Measurements from ENCODE around the gene ALDH5A1.

ALDH5A1 gene

GRCh38 chr6:24534329-24534728, 39.6 kb downstream of the ALDH5A1 start:
- no peak for DNase-seq

- DNase-seq: no peak
Observed at GRCh38 chr6:24535210-24535609, 40.4 kb downstream of the ALDH5A1 start.

- no peak for DNase-seq
Observed at GRCh38 chr6:24536466-24536865, 41.7 kb downstream of the ALDH5A1 start.

GRCh38 chr6:24537082-24537699, 42.4 kb downstream of the ALDH5A1 start:
- DNase-seq: no peak

- DNase-seq: no peak
Observed at GRCh38 chr6:24537771-24538385, 43.1 kb downstream of the ALDH5A1 start.

- DNase-seq: no peak
Observed at GRCh38 chr6:24539416-24539815, 44.6 kb downstream of the ALDH5A1 start.

GRCh38 chr6:24540197-24540596, 45.4 kb downstream of the ALDH5A1 start:
- DNase-seq: no peak

- DNase-seq: no peak
Observed at GRCh38 chr6:24543683-24544082, 48.9 kb downstream of the ALDH5A1 start.

GRCh38 chr6:24545183-24545582, 50.4 kb downstream of the ALDH5A1 start:
- DNase-seq: no peak

GRCh38 chr6:24545691-24546090, 50.9 kb downstream of the ALDH5A1 start:
- no peak for DNase-seq

GRCh38 chr6:24546439-24546838, 51.7 kb downstream of the ALDH5A1 start:
- DNase-seq: no peak

GRCh38 chr6:24547243-24547642, 52.5 kb downstream of the ALDH5A1 start:
- peak; percentile 44 for DNase-seq

GRCh38 chr6:24549158-24549557, 54.4 kb downstream of the ALDH5A1 start:
- DNase-seq: no peak

- DNase-seq: no peak
Observed at GRCh38 chr6:24549674-24550353, 55.0 kb downstream of the ALDH5A1 start.

- no peak for DNase-seq
Observed at GRCh38 chr6:24551139-24551538, 56.4 kb downstream of the ALDH5A1 start.

- no peak for DNase-seq
Observed at GRCh38 chr6:24554474-24554873, 59.7 kb downstream of the ALDH5A1 start.

GRCh38 chr6:24558516-24558915, 63.7 kb downstream of the ALDH5A1 start:
- no peak for DNase-seq

GRCh38 chr6:24564081-24564480, 69.3 kb downstream of the ALDH5A1 start:
- DNase-seq: no peak

- DNase-seq: no peak
Observed at GRCh38 chr6:24565196-24565595, 70.4 kb downstream of the ALDH5A1 start.

GRCh38 chr6:24566020-24566767, 71.4 kb downstream of the ALDH5A1 start:
- no peak for DNase-seq

- no peak for DNase-seq
Observed at GRCh38 chr6:24568683-24569082, 73.9 kb downstream of the ALDH5A1 start.

GRCh38 chr6:24569811-24570210, 75.0 kb downstream of the ALDH5A1 start:
- no peak for DNase-seq

- no peak for DNase-seq
Observed at GRCh38 chr6:24571361-24571760, 76.6 kb downstream of the ALDH5A1 start.

GRCh38 chr6:24574809-24575208, 80.0 kb downstream of the ALDH5A1 start:
- no peak for DNase-seq

Measured in activated CD4-positive, alpha-beta T cell treated with anti-CD3 and anti-CD28 coated beads, Interleukin-2, Interleukin-6, amounts not matched to agents 100 ng/mL and 50 ng/mL, durations not matched to agents 16 hours and 8 hours (primary cell).